ENCODE results near the gene ORAI2. TPM values are rescaled to one million over a fixed set of nuclear protein-coding genes. Genes with fewer than 3 reads are reported as not detected.

ORAI2 gene
- polyA plus RNA-seq, 1 donor from 2014 or later = 36.3 TPM

DNA sequence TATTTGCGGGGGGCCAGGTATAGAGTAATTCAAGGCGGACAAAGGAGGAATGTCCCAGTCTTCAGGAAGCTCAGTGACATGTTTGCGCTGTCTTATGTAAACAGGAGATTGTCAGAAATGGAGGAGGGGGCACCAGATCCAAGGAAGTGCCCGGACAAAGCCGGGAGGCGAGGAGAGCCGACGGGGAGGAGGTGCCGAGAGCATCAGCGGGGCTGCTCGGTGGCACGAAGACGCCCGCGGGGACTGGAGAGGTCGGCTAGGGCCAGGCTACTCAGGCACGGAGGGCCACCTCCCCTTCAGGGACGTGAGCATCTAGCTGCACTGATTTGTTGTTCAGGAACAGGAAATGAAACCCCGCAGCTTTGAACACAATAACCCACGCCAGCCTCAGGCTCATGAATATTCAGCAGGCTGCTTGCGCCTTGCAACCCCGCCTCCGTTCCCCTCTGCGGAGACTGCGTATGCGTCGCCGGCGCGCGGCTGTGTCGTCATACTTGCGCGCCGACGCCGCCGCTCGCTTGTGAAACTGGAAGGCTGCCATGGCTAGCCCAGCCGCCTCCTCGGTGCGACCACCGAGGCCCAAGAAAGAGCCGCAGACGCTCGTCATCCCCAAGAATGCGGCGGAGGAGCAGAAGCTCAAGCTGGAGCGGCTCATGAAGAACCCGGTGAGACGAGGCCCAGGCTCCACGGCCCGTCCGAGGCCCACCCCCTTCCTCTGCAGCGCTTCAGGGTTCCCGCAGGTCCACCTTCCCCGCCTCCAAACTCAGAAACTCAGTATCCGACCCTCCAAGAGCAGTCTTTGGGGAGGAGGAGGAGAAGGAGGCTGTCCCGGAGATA, 37.3 kb upstream of the ORAI2 start, which contains the start of gene PRKRIP1:
Gene PRKRIP1 (plus strand): TSS at position 491 of the 837 bp plus-strand sequence. CDS start 49 bp downstream, at position 540.
- peak; percentile 79 for TF ChIP-seq MXI1 (conservative IDR thresholded peaks at IDR 0.05; ENCODE audit: poor library complexity, severe bottlenecking)
- peak; percentile 95 for TF ChIP-seq TAF1 (IDR thresholded peaks at IDR 0.05; ENCODE audit: low read depth)
- peak; percentile 94 for TF ChIP-seq POLR2AphosphoS5 (IDR thresholded peaks at IDR 0.05)
- peak; percentile 74 for TF ChIP-seq EP300 (conservative IDR thresholded peaks at IDR 0.05; ENCODE audit: poor library complexity, severe bottlenecking)
- no peak for TF ChIP-seq CTCF (IDR thresholded peaks at IDR 0.05; ENCODE audit: poor library complexity, severe bottlenecking)
- no peak for TF ChIP-seq EZH2 (IDR thresholded peaks at IDR 0.05; ENCODE audit: borderline replicate concordance, insufficient read depth, low read length, poor library complexity, severe bottlenecking)
- TF ChIP-seq, protein P1, sequence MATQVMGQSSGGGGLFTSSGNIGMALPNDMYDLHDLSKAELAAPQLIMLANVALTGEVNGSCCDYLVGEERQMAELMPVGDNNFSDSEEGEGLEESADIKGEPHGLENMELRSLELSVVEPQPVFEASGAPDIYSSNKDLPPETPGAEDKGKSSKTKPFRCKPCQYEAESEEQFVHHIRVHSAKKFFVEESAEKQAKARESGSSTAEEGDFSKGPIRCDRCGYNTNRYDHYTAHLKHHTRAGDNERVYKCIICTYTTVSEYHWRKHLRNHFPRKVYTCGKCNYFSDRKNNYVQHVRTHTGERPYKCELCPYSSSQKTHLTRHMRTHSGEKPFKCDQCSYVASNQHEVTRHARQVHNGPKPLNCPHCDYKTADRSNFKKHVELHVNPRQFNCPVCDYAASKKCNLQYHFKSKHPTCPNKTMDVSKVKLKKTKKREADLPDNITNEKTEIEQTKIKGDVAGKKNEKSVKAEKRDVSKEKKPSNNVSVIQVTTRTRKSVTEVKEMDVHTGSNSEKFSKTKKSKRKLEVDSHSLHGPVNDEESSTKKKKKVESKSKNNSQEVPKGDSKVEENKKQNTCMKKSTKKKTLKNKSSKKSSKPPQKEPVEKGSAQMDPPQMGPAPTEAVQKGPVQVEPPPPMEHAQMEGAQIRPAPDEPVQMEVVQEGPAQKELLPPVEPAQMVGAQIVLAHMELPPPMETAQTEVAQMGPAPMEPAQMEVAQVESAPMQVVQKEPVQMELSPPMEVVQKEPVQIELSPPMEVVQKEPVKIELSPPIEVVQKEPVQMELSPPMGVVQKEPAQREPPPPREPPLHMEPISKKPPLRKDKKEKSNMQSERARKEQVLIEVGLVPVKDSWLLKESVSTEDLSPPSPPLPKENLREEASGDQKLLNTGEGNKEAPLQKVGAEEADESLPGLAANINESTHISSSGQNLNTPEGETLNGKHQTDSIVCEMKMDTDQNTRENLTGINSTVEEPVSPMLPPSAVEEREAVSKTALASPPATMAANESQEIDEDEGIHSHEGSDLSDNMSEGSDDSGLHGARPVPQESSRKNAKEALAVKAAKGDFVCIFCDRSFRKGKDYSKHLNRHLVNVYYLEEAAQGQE (IDR thresholded peaks at IDR 0.05; ENCODE audit: borderline replicate concordance) = peak; percentile 93
- no peaks in the 10 kb centered on the region for H3K9me2 ChIP-seq (ENCODE audit: insufficient read depth, low read length)
- no peaks in the 10 kb centered on the region for H3K9me3 ChIP-seq (ENCODE audit: low read length)
- H2AFZ ChIP-seq (ENCODE audit: low read depth, low read length) = peak within 1 kb of the TSS; percentile 96
- H3K36me3 ChIP-seq (ENCODE audit: insufficient read depth, low read length) = no peaks in the 10 kb centered on the region
- no peaks in the 10 kb centered on the region for H3K27me3 ChIP-seq (ENCODE audit: insufficient read depth, low read depth, low read length)
- H3K79me2 ChIP-seq (replicated peaks; ENCODE audit: insufficient read depth, low read length) = peaks cover 6% of the 10 kb centered on the region
- peak within 1 kb of the TSS; percentile 99 for H3K27ac ChIP-seq (ENCODE audit: low read length)
- H4K20me1 ChIP-seq (ENCODE audit: insufficient read depth) = no peaks in the 10 kb centered on the region
- H3K9ac ChIP-seq (ENCODE audit: low read length) = peak within 1 kb of the TSS; percentile 97
- peaks cover 3% of the 10 kb centered on the region for H3F3A ChIP-seq (ENCODE audit: insufficient read depth, low read length, poor library complexity, severe bottlenecking)
- H3K4me3 ChIP-seq (ENCODE audit: low read length) = peak within 1 kb of the TSS; percentile 73
- H3K4me2 ChIP-seq (ENCODE audit: low read length) = peak within 1 kb of the TSS; percentile 85

DNA sequence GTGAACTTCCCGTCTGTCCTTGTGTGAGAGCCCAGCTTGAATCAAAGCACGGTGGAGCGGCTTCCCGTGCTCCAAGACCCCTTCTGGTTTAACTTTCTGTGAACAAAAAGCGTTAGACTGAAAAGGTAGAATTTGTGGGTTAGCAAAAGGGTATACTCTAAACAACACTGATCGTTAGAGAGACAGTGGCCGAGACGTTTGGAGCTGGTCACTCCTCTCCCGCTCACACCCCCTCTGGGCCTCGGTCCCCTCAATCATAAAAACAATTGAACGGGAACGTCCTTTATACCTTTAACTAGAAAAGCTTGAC, 36.7 kb upstream of the ORAI2 start:
- Histone ChIP-seq H3K79me2 (replicated peaks; ENCODE audit: insufficient read depth, low read length) (peaks cover 6% of the 10 kb centered on the region), H3K27ac (ENCODE audit: low read length) (peak overlapping the region; percentile 99), H3K27me3 (ENCODE audit: insufficient read depth, low read depth, low read length) (no peaks in the 10 kb centered on the region), H3K4me2 (ENCODE audit: low read length) (peak overlapping the region; percentile 85), H3K9me3 (ENCODE audit: low read length) (no peaks in the 10 kb centered on the region), H4K20me1 (ENCODE audit: insufficient read depth) (no peaks in the 10 kb centered on the region), H2AFZ (ENCODE audit: low read depth, low read length) (peak overlapping the region; percentile 24), H3K9ac (ENCODE audit: low read length) (peak overlapping the region; percentile 97), H3F3A (ENCODE audit: insufficient read depth, low read length, poor library complexity, severe bottlenecking) (peaks cover 3% of the 10 kb centered on the region), H3K9me2 (ENCODE audit: insufficient read depth, low read length) (no peaks in the 10 kb centered on the region), H3K4me3 (ENCODE audit: low read length) (peak overlapping the region; percentile 73), H3K36me3 (ENCODE audit: insufficient read depth, low read length) (no peaks in the 10 kb centered on the region)
- TF ChIP-seq RAD21 (conservative IDR thresholded peaks at IDR 0.05) (no peak), POLR2AphosphoS5 (IDR thresholded peaks at IDR 0.05) (no peak), TAF1 (IDR thresholded peaks at IDR 0.05; ENCODE audit: low read depth) (no peak), SMC3 (conservative IDR thresholded peaks at IDR 0.05; ENCODE audit: poor library complexity) (no peak), EP300 (conservative IDR thresholded peaks at IDR 0.05; ENCODE audit: poor library complexity, severe bottlenecking) (no peak), EZH2 (IDR thresholded peaks at IDR 0.05; ENCODE audit: borderline replicate concordance, insufficient read depth, low read length, poor library complexity, severe bottlenecking) (no peak), MXI1 (conservative IDR thresholded peaks at IDR 0.05; ENCODE audit: poor library complexity, severe bottlenecking) (no peak), CTCF (IDR thresholded peaks at IDR 0.05; ENCODE audit: poor library complexity, severe bottlenecking) (no peak)
- TF ChIP-seq, protein P1 (IDR thresholded peaks at IDR 0.05; ENCODE audit: borderline replicate concordance) = no peak
